Astrocyte of the hippocampus (primary cell): ENCODE results near the gene DPYSL5.

ENCODE experiments used
- DNase-seq: peaks from one replicate; pipeline ENCODE4 v3.0.0; 2011; ENCODE audit warnings: low read depth, low spot score

DPYSL5 gene

GRCh38 chr2:26932974-26933373 is 85.0 kb downstream of the DPYSL5 start:
- DNase-seq, result no peak

- no peak for DNase-seq
Observed at GRCh38 chr2:26933431-26934334, 85.8 kb downstream of the DPYSL5 start.

- no peak for DNase-seq
Observed at GRCh38 chr2:26934335-26934724, 86.4 kb downstream of the DPYSL5 start.

- DNase-seq, result no peak
Observed at GRCh38 chr2:26934985-26935384, 87.1 kb downstream of the DPYSL5 start.

- DNase-seq, result no peak
Observed at GRCh38 chr2:26936855-26937254, 88.9 kb downstream of the DPYSL5 start.

GRCh38 chr2:26938399-26939118 is 90.6 kb downstream of the DPYSL5 start:
- no peak for DNase-seq

- no peak for DNase-seq
Observed at GRCh38 chr2:26940001-26940400, 92.1 kb downstream of the DPYSL5 start.

GRCh38 chr2:26941486-26941885 is 93.6 kb downstream of the DPYSL5 start:
- no peak for DNase-seq

- DNase-seq, result peak; percentile 79
Observed at GRCh38 chr2:26942543-26943295, 94.8 kb downstream of the DPYSL5 start.

GRCh38 chr2:26945991-26946750 is 98.2 kb downstream of the DPYSL5 start:
- DNase-seq, result no peak

GRCh38 chr2:26946841-26947784 is 99.2 kb downstream of the DPYSL5 start:
- DNase-seq, result peak; percentile 85

- DNase-seq, result no peak
Observed at GRCh38 chr2:26948800-26949199, 100.9 kb downstream of the DPYSL5 start.

- DNase-seq, result no peak
Observed at GRCh38 chr2:26950246-26950645, 102.3 kb downstream of the DPYSL5 start.

GRCh38 chr2:26951236-26951635 is 103.3 kb downstream of the DPYSL5 start:
- peak; percentile 49 for DNase-seq

- DNase-seq, result no peak
Observed at GRCh38 chr2:26952374-26952773, 104.4 kb downstream of the DPYSL5 start.

- DNase-seq, result no peak
Observed at GRCh38 chr2:26954135-26954534, 106.2 kb downstream of the DPYSL5 start.

- DNase-seq, result no peak
Observed at GRCh38 chr2:26957041-26957440, 109.1 kb downstream of the DPYSL5 start.

- DNase-seq, result no peak
Observed at GRCh38 chr2:26957534-26957933, 109.6 kb downstream of the DPYSL5 start.

- no peak for DNase-seq
Observed at GRCh38 chr2:26959331-26959730, 111.4 kb downstream of the DPYSL5 start.

GRCh38 chr2:26964446-26965130 is 116.7 kb downstream of the DPYSL5 start:
- no peak for DNase-seq
